GM12801 (cell line): Measurements from ENCODE around the gene USP15.

Source experiments
- TF ChIP-seq, protein P1 (sequence below): IDR thresholded peaks from one replicate; pipeline ENCODE4 v1.5.1; 2011; ENCODE audit warnings: control low read depth; ENCODE audit not compliant: insufficient read length; ENCODE audit errors: extremely low read depth

Gene USP15

GRCh38 chr12:62375603-62376002, 115.4 kb downstream of the USP15 start:
- TF ChIP-seq, protein P1, sequence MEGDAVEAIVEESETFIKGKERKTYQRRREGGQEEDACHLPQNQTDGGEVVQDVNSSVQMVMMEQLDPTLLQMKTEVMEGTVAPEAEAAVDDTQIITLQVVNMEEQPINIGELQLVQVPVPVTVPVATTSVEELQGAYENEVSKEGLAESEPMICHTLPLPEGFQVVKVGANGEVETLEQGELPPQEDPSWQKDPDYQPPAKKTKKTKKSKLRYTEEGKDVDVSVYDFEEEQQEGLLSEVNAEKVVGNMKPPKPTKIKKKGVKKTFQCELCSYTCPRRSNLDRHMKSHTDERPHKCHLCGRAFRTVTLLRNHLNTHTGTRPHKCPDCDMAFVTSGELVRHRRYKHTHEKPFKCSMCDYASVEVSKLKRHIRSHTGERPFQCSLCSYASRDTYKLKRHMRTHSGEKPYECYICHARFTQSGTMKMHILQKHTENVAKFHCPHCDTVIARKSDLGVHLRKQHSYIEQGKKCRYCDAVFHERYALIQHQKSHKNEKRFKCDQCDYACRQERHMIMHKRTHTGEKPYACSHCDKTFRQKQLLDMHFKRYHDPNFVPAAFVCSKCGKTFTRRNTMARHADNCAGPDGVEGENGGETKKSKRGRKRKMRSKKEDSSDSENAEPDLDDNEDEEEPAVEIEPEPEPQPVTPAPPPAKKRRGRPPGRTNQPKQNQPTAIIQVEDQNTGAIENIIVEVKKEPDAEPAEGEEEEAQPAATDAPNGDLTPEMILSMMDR = no peak

DNA sequence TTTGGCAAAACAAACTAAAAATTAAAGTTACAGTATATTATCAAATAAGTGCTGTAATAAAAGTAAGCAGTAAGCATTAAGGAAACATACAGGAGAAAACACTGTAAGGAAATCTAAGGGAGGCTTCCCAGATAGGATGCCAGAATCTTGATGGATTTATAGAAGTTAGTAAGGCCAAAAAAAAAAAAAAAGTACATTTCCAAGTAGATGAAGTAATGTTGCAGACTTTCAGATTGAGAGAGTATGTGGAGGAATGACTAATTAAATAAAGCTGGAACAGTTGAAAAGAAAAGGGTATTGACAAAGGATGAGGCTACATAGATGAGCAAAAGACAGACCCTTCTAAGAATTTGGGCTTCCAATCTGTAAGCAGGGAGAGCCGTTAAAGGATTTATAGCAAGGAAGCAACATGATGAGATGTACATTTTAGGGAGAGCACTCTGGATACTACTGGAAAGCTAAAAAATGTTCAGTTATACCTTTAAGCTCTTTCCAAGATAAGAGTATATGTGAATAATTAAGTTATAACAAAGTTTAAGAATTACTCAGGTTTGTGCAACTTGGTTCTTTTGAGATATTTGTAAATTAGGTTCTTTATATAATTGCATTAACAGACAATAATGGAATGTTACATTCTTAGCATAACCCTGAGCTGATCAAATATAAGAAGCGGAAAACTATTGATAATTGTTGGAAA, 119.0 kb downstream of the USP15 start:
- TF ChIP-seq, protein P1 = no peak

DNA sequence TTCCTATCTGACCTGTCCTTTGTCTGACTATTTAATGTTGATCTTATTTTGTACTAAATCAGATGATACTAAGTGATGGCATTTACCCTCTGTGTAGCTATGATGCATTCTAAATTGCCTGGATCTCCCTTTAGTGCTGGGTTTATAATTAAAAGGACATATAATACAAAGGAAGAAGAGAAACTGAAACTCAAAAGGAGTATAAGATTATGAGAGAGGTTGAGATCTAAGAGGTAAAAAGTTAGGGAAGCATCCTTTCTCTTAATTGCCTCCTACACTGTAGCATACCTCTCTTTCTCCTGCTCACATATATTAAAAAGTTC, 119.5 kb downstream of the USP15 start:
- TF ChIP-seq, protein P1 = no peak

DNA sequence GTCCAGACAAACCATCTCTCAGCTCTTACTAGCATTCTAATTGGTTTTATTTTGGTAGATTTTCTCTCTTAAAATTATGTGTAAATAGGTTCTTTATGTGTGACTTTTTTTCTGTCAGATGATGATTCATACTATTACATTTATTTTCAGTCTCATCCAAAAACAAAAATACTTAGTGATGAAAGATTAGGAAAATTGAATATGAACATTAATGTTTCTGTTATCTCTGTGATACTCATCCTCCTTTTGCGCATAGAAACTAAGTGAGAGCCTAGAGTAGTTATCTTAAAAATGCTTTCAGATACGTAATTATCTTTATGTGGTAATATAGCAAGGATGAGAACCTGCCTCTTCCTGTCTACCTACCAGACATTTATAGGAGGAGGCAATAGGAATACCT, 122.3 kb downstream of the USP15 start:
- TF ChIP-seq, protein P1 = no peak

GRCh38 chr12:62396750-62397149, 136.5 kb downstream of the USP15 start:
- TF ChIP-seq, protein P1 = no peak

DNA sequence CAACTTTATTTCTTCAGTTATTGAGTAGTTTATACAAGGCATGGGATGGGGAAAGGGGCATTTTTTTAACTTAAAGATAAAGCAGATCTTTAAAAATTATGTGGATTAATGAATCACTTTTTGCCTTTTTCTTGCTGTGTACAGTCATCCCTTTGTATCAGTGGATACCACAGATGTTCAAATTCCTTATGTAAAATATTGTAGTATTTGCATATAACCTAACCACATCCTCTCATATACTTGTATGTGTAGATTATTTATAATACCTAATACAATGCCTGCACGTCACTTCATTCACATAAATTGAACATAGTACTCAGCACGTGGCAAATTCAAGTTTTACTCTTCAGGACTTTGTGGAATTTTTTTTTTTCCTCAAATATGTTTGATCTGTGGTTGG, 139.9 kb downstream of the USP15 start:
- TF ChIP-seq, protein P1 = no peak

GRCh38 chr12:62401631-62402030, 141.4 kb downstream of the USP15 start:
- TF ChIP-seq, protein P1 = no peak
